ENCODE results near the gene QSOX1. TPM values are rescaled to one million over a fixed set of nuclear protein-coding genes. Genes with fewer than 3 reads are reported as not detected.

Gene QSOX1
- total and polyA plus RNA-seq, 2 of the 4 experiments (the other 2 are of a cell fraction), result 102 to 791 TPM

DNA sequence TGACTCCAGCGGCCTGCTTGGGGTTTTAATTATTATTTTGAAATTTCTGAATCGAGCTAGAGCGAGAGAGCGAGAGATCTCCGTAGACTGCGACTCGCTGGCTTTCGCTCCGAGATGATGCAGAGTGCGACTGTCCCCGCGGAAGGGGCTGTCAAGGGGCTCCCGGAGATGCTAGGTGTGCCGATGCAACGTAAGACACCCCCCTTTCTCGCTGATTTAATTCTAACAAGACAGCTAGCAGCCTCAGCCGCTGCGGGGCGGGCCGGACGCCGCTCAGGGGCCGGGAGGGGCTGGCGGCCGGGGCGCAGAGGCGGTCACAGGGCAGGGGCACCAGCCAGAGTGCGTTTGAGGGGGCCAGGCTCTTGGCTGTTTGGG, 75.7 kb downstream of the QSOX1 start:
- Histone ChIP-seq H3K9ac (ENCODE audit: low read depth, low read length) (peak overlapping the region; percentile 23; the same call in 1 of the 2 replicates), H3K9me3 (ENCODE audit: control insufficient read depth, insufficient read depth, low read length) (peaks cover 5% of the 10 kb centered on the region; the same call in 1 of the 2 replicates), H3K4ac (ENCODE audit: low read depth, low read length) (no peak overlapping the region), H4K5ac (ENCODE audit: low read depth, low read length) (no peak overlapping the region), H2AK9ac (replicated peaks; ENCODE audit: low read depth, low read length, poor library complexity) (no peak overlapping the region), H4K8ac (ENCODE audit: low read depth in 2 of 2, low read length in 2 of 2) (no peak overlapping the region), H3K4me3 (ENCODE audit: insufficient read depth, low read depth, low read length) (peak overlapping the region; percentile 64), H3K4me1 (ENCODE audit: control insufficient read depth, insufficient read depth, low read length) (no peaks in the 10 kb centered on the region; the same call in 1 of the 2 replicates), H3K27ac (ENCODE audit: insufficient read depth, low read length) (no peak overlapping the region), H4K20me1 (ENCODE audit: insufficient read depth, low read length) (peaks cover 22% of the 10 kb centered on the region), H3K23ac (ENCODE audit: low read depth, low read length) (no peak overlapping the region), H3K27me3 (ENCODE audit: control insufficient read depth, insufficient read depth, low read length) (peaks cover 78% of the 10 kb centered on the region), H2AFZ (replicated peaks; ENCODE audit: low read length, poor library complexity) (peak overlapping the region; percentile 82), H2BK120ac (ENCODE audit: low read depth, low read length) (no peak overlapping the region), H4K91ac (ENCODE audit: insufficient read depth, low read depth, low read length) (no peak overlapping the region), H3K36me3 (ENCODE audit: control insufficient read depth, insufficient read depth, low read length) (no peaks in the 10 kb centered on the region), H3K4me2 (ENCODE audit: low read depth, low read length) (peak overlapping the region; percentile 99), H2BK20ac (ENCODE audit: low read depth, low read length) (no peak overlapping the region), H2AK5ac (ENCODE audit: low read depth, low read length) (no peak overlapping the region), H3K9me1 (ENCODE audit: insufficient read depth, low read length) (peaks cover 4% of the 10 kb centered on the region; the same call in 1 of the 2 replicates), H3K79me1 (ENCODE audit: low read depth in 1 of 2, low read length in 2 of 2) (no peaks in the 10 kb centered on the region), H2BK5ac (ENCODE audit: low read depth, low read length, poor library complexity, severe bottlenecking) (no peak overlapping the region), H3K14ac (replicated peaks; ENCODE audit: low read depth, low read length) (no peak overlapping the region), H3K18ac (ENCODE audit: low read depth, low read length) (no peak overlapping the region), H2BK15ac (ENCODE audit: low read depth, low read length) (no peak overlapping the region), H3K56ac (ENCODE audit: extremely low read depth, insufficient read depth, low read length) (no peak overlapping the region)
- 5% methylated on average over 4 of the region's 28 CpGs; no CpG with 5 or more reads in 1 of the 2 experiments for WGBS, 2 experiments (ENCODE audit: extremely low coverage in 2 of 2, insufficient read length in 1 of 2)
- POLR2A ChIA-PET (ENCODE audit: unreplicated experiment), result no interaction called here
- peak; percentile 3; the same call in 1 of the 2 replicates for ATAC-seq (ENCODE audit: low read depth)
- intact Hi-C loops (cut with micrococcal nuclease) (no loop called here), dilution Hi-C loops (cut with HindIII; ENCODE audit: low sequenced_read_pairs, unreplicated experiment) (no loop called here), in situ Hi-C loops (cut with MboI; ENCODE audit: low sequenced_read_pairs) (no loop called here)
- no peak for DNase-seq
- CTCF ChIA-PET, result interaction anchor here (1.0 kb wide), 1 partner anchor 186 kb away, joined by 3 read pairs; no protein-coding TSS in a partner anchor
- TF ChIP-seq, protein P1, sequence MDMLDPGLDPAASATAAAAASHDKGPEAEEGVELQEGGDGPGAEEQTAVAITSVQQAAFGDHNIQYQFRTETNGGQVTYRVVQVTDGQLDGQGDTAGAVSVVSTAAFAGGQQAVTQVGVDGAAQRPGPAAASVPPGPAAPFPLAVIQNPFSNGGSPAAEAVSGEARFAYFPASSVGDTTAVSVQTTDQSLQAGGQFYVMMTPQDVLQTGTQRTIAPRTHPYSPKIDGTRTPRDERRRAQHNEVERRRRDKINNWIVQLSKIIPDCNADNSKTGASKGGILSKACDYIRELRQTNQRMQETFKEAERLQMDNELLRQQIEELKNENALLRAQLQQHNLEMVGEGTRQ (IDR thresholded peaks at IDR 0.05; ENCODE audit: low read depth, low read length), result no peak
- TF ChIP-seq NFE2L2 (IDR thresholded peaks at IDR 0.05; ENCODE audit: low read depth, low read length), result no peak
- no peak for TF ChIP-seq RAD21 (IDR thresholded peaks at IDR 0.05; ENCODE audit: low read length)
- no peak for TF ChIP-seq MAZ (IDR thresholded peaks at IDR 0.05; ENCODE audit: borderline replicate concordance, low read depth, low read length)
- TF ChIP-seq BHLHE40 (IDR thresholded peaks at IDR 0.05; ENCODE audit: low read depth, low read length), result no peak
- TF ChIP-seq, protein P2, sequence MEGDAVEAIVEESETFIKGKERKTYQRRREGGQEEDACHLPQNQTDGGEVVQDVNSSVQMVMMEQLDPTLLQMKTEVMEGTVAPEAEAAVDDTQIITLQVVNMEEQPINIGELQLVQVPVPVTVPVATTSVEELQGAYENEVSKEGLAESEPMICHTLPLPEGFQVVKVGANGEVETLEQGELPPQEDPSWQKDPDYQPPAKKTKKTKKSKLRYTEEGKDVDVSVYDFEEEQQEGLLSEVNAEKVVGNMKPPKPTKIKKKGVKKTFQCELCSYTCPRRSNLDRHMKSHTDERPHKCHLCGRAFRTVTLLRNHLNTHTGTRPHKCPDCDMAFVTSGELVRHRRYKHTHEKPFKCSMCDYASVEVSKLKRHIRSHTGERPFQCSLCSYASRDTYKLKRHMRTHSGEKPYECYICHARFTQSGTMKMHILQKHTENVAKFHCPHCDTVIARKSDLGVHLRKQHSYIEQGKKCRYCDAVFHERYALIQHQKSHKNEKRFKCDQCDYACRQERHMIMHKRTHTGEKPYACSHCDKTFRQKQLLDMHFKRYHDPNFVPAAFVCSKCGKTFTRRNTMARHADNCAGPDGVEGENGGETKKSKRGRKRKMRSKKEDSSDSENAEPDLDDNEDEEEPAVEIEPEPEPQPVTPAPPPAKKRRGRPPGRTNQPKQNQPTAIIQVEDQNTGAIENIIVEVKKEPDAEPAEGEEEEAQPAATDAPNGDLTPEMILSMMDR (conservative IDR thresholded peaks at IDR 0.05; ENCODE audit: low read depth, low read length), result no peak
- no peak for TF ChIP-seq POLR2A (IDR thresholded peaks at IDR 0.05; ENCODE audit: low read depth, low read length)
- no peak for TF ChIP-seq FOS (IDR thresholded peaks at IDR 0.05; ENCODE audit: low read depth, low read length)
- TF ChIP-seq MAFK (IDR thresholded peaks at IDR 0.05; ENCODE audit: low read depth, low read length), result no peak
- TF ChIP-seq SMC3 (IDR thresholded peaks at IDR 0.05; ENCODE audit: low read depth, low read length), result no peak
- no peak for TF ChIP-seq RFX5 (IDR thresholded peaks at IDR 0.05; ENCODE audit: low read depth, low read length)
- BruUV-seq (replicated peaks), result no TSS peak
